Measurements from ENCODE around the gene SMPD1. TPM values are rescaled to one million over a fixed set of nuclear protein-coding genes. Genes with fewer than 3 reads are reported as not detected.

SMPD1 gene
- total and polyA plus RNA-seq, 2 of the 4 experiments (the other 2 are of a cell fraction): 19.5 to 108 TPM

DNA sequence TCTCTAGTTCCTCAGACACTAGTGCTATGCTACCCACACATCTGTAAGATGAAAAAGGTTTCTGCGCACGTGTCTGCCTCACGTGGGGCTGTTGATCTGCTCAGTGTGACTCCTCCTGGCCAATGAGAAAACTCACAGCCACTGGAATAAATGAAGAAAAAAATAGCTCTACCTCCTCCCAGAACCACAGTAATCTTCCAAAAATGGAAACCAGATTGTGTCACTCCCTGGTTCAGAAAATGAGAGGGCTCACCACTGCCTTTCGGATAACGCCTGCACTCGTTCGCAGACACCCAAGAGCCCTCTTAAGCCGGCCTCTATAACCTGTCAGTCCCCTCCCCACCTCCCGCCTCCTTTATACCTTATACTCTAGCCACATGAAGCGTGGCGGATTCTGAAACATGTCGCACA lies 23.5 kb downstream of the SMPD1 start:
- H3K23ac ChIP-seq (ENCODE audit: low read depth, low read length): no peak overlapping the region
- H3K9me3 ChIP-seq (ENCODE audit: control insufficient read depth, insufficient read depth, low read length): no peaks in the 10 kb centered on the region
- H3K18ac ChIP-seq (ENCODE audit: low read depth, low read length): no peak overlapping the region
- no peak overlapping the region for H2AFZ ChIP-seq (replicated peaks; ENCODE audit: low read length, poor library complexity)
- dilution Hi-C loops (cut with HindIII; ENCODE audit: low sequenced_read_pairs, unreplicated experiment): no loop called here
- TF ChIP-seq POLR2A (IDR thresholded peaks at IDR 0.05; ENCODE audit: low read depth, low read length): no peak
- TF ChIP-seq, protein P1, sequence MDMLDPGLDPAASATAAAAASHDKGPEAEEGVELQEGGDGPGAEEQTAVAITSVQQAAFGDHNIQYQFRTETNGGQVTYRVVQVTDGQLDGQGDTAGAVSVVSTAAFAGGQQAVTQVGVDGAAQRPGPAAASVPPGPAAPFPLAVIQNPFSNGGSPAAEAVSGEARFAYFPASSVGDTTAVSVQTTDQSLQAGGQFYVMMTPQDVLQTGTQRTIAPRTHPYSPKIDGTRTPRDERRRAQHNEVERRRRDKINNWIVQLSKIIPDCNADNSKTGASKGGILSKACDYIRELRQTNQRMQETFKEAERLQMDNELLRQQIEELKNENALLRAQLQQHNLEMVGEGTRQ (IDR thresholded peaks at IDR 0.05; ENCODE audit: low read depth, low read length): peak; percentile 52; the same call in 1 of the 2 replicates
- no peak overlapping the region for H3K27ac ChIP-seq (ENCODE audit: insufficient read depth, low read length)
- no TSS peak for BruUV-seq (replicated peaks)
- H3K4ac ChIP-seq (ENCODE audit: low read depth, low read length): no peak overlapping the region
- no peak overlapping the region for H3K4me2 ChIP-seq (ENCODE audit: low read depth, low read length)
- H3K9me1 ChIP-seq (ENCODE audit: insufficient read depth, low read length): peaks cover 29% of the 10 kb centered on the region
- DNase-seq (no peak), ATAC-seq (ENCODE audit: low read depth) (no peak)
- intact Hi-C loops (cut with micrococcal nuclease): no loop called here
- H2BK5ac ChIP-seq (ENCODE audit: low read depth, low read length, poor library complexity, severe bottlenecking): no peak overlapping the region
- H3K4me1 ChIP-seq (ENCODE audit: control insufficient read depth, insufficient read depth, low read length): peaks cover 5% of the 10 kb centered on the region; the same call in 1 of the 2 replicates
- no peak overlapping the region for H4K91ac ChIP-seq (ENCODE audit: insufficient read depth, low read depth, low read length)
- no peak overlapping the region for H2BK20ac ChIP-seq (ENCODE audit: low read depth, low read length)
- H4K8ac ChIP-seq (ENCODE audit: low read depth in 2 of 2, low read length in 2 of 2): no peak overlapping the region
- H3K79me1 ChIP-seq (ENCODE audit: low read depth in 1 of 2, low read length in 2 of 2): peaks cover 22 to 66% of the 10 kb centered on the region in 2 experiments
- H2AK5ac ChIP-seq (ENCODE audit: low read depth, low read length): no peak overlapping the region
- H3K56ac ChIP-seq (ENCODE audit: extremely low read depth, insufficient read depth, low read length): no peak overlapping the region
- POLR2A ChIA-PET (ENCODE audit: unreplicated experiment): no interaction called here
- CTCF ChIA-PET: no interaction called here
- H3K4me3 ChIP-seq (ENCODE audit: insufficient read depth, low read depth, low read length): no peak overlapping the region
- WGBS, 2 experiments (ENCODE audit: extremely low coverage in 2 of 2, insufficient read length in 1 of 2): 53% methylated on average over 2 of the region's 12 CpGs; no CpG with 5 or more reads in 1 of the 2 experiments
- H3K36me3 ChIP-seq (ENCODE audit: control insufficient read depth, insufficient read depth, low read length): peaks cover 13% of the 10 kb centered on the region
- no peak overlapping the region for H2BK120ac ChIP-seq (ENCODE audit: low read depth, low read length)
- H3K9ac ChIP-seq (ENCODE audit: low read depth, low read length): no peak overlapping the region
- H2AK9ac ChIP-seq (replicated peaks; ENCODE audit: low read depth, low read length, poor library complexity): no peak overlapping the region
- no peak overlapping the region for H4K5ac ChIP-seq (ENCODE audit: low read depth, low read length)
- no peaks in the 10 kb centered on the region for H3K27me3 ChIP-seq (ENCODE audit: control insufficient read depth, insufficient read depth, low read length)
- no peak overlapping the region for H2BK15ac ChIP-seq (ENCODE audit: low read depth, low read length)
- in situ Hi-C loops (cut with MboI; ENCODE audit: low sequenced_read_pairs): no loop called here
- no peak overlapping the region for H3K14ac ChIP-seq (replicated peaks; ENCODE audit: low read depth, low read length)
- peaks cover 37% of the 10 kb centered on the region for H4K20me1 ChIP-seq (ENCODE audit: insufficient read depth, low read length)
